Measurements from ENCODE around the gene GAREM1. TPM values are rescaled to one million over a fixed set of nuclear protein-coding genes. Genes with fewer than 3 reads are reported as not detected.
"Not testable (repeated sequence)": the region's sequence is repeated elsewhere in the genome, so short reads cannot be mapped to it uniquely, and the experiment has no call there.

GAREM1 gene
- total RNA-seq, 1 experiment from 2014 or later, result 7.0 TPM

- Mint-ChIP-seq H3K36me3 (peaks cover 3% of the 10 kb centered on the region; the same call in 1 of the 2 replicates), H3K9me3 (peaks cover 5% of the 10 kb centered on the region), H3K4me3 (no peak overlapping the region), H3K27me3 (ENCODE audit: low read depth) (no peaks in the 10 kb centered on the region), H3K27ac (no peak overlapping the region), H3K4me1 (no peaks in the 10 kb centered on the region)
- DNase-seq (ENCODE audit: low spot score) (no peak), ATAC-seq (no peak)
- CTCF ChIA-PET, result no interaction called here
- POLR2A ChIA-PET, result no interaction called here
- TF ChIP-seq E2F4 (CRISPR knock-in tag; IDR thresholded peaks at IDR 0.05; ENCODE audit: borderline replicate concordance, low read depth) (no peak), E2F5 (CRISPR knock-in tag; IDR thresholded peaks at IDR 0.05) (no peak), ATF1 (CRISPR knock-in tag; IDR thresholded peaks at IDR 0.05) (no peak), IRF2 (CRISPR knock-in tag; IDR thresholded peaks at IDR 0.05; ENCODE audit: borderline replicate concordance, low read depth) (no peak), FOXJ3 (CRISPR knock-in tag; IDR thresholded peaks at IDR 0.05; ENCODE audit: borderline replicate concordance) (no peak), ZSCAN18 (CRISPR knock-in tag; IDR thresholded peaks at IDR 0.05) (no peak), ZBTB43 (CRISPR knock-in tag; IDR thresholded peaks at IDR 0.05) (no peak), NR1H2 (CRISPR knock-in tag; IDR thresholded peaks at IDR 0.05) (no peak), PRDM15 (CRISPR knock-in tag; IDR thresholded peaks at IDR 0.05) (no peak), FOXP1 (CRISPR knock-in tag; IDR thresholded peaks at IDR 0.05; ENCODE audit: borderline replicate concordance) (no peak)
Observed at GRCh38 chr18:32293107-32293506, 177.6 kb downstream of the GAREM1 start.

- POLR2A ChIA-PET; ATAC-seq; H3K27ac Mint-ChIP-seq; H3K27me3 Mint-ChIP-seq (ENCODE audit: low read depth); H3K36me3 Mint-ChIP-seq; DNase-seq (ENCODE audit: low spot score); H3K9me3 Mint-ChIP-seq; H3K4me1 Mint-ChIP-seq; H3K4me3 Mint-ChIP-seq: not testable (repeated sequence)
- CTCF ChIA-PET, result interaction anchor here (3.1 kb wide), 1 partner anchor 179 kb away, joined by 60 read pairs; the partner anchor contains the start of gene GAREM1
Observed at GRCh38 chr18:32291623-32292022, 179.1 kb downstream of the GAREM1 start.

- ChIA-PET CTCF (interaction anchor here (0.5 to 3.1 kb wide), 4 partner anchors 19 to 361 kb away, joined by 4 to 60 read pairs (median 18); partner anchors contain the start of gene GAREM1), POLR2A (interaction anchor here (0.7 kb wide), 1 partner anchor 82 kb away, joined by 4 read pairs; no protein-coding TSS in a partner anchor)
- H3K27me3 Mint-ChIP-seq (ENCODE audit: low read depth), result no peaks in the 10 kb centered on the region
- H3K4me3 Mint-ChIP-seq, result no peak overlapping the region
- no peak for ATAC-seq
- H3K36me3 Mint-ChIP-seq, result peaks cover 3% of the 10 kb centered on the region; the same call in 1 of the 2 replicates
- H3K9me3 Mint-ChIP-seq, result peaks cover 5% of the 10 kb centered on the region
- H3K27ac Mint-ChIP-seq, result no peak overlapping the region
- H3K4me1 Mint-ChIP-seq, result no peaks in the 10 kb centered on the region
- DNase-seq (ENCODE audit: low spot score), result no peak
- TF ChIP-seq MXD4 (CRISPR knock-in tag; IDR thresholded peaks at IDR 0.05; ENCODE audit: borderline replicate concordance) (no peak), TEAD4 (CRISPR knock-in tag; IDR thresholded peaks at IDR 0.05) (no peak)
Observed at GRCh38 chr18:32290810-32291209, 179.9 kb downstream of the GAREM1 start.
